T-helper 2 cell treated with Interferon-gamma antibody and Interleukin-4, amounts not matched to agents 5 μg/mL and 100 μg/mL, for 36 hours (primary cell): ENCODE measurements around the gene GLMP.

Experiments used
- DNase-seq: peaks from one replicate; pipeline ENCODE4 v3.0.0; 2021; ENCODE audit warnings: low spot score
- H3K27ac Mint-ChIP-seq: one replicate; pipeline ENCODE4 v1.8.0; 2021; ENCODE audit warnings: mild to moderate bottlenecking, mixed read lengths
- H3K27me3 Mint-ChIP-seq: one replicate; pipeline ENCODE4 v1.8.0; 2021; ENCODE audit warnings: low read depth, mixed read lengths
- H3K36me3 Mint-ChIP-seq: one replicate; pipeline ENCODE4 v1.8.0; 2021; ENCODE audit warnings: low read depth, mixed read lengths
- H3K4me1 Mint-ChIP-seq: one replicate; pipeline ENCODE4 v1.8.0; 2021; ENCODE audit warnings: low read depth, mixed read lengths
- H3K4me3 Mint-ChIP-seq: one replicate; pipeline ENCODE4 v1.8.0; 2022; ENCODE audit warnings: mild to moderate bottlenecking, moderate library complexity, mixed read lengths
- H3K9me3 Mint-ChIP-seq: one replicate; pipeline ENCODE4 v1.8.0; 2021; ENCODE audit warnings: mixed read lengths

Gene GLMP

DNA sequence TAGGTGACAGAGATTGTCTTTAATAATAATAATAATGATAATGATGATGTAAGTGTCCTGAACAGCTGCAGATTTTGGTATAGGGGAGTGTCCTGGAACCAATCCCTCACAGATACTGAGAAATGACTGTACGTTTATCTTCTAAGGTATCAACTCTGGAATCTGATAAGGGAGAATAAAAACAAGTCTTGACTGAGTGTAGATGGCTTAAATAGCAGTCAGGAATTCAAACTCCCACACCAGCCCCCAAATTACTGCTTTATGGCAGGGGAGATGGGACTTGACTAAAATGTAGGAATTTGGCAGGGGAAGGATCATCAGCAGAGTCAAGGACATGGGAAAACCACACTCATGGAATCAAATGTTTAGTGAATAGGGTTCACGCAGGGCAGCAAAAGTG, 9.7 kb upstream of the GLMP start:
- no peaks in the 10 kb centered on the region for H3K27me3 Mint-ChIP-seq
- no peak for DNase-seq
- no peaks in the 10 kb centered on the region for H3K9me3 Mint-ChIP-seq
- peak overlapping the region; percentile 20 for H3K27ac Mint-ChIP-seq
- H3K36me3 Mint-ChIP-seq: peaks cover 32% of the 10 kb centered on the region
- peaks cover 5% of the 10 kb centered on the region for H3K4me1 Mint-ChIP-seq
- no peak overlapping the region for H3K4me3 Mint-ChIP-seq

DNA sequence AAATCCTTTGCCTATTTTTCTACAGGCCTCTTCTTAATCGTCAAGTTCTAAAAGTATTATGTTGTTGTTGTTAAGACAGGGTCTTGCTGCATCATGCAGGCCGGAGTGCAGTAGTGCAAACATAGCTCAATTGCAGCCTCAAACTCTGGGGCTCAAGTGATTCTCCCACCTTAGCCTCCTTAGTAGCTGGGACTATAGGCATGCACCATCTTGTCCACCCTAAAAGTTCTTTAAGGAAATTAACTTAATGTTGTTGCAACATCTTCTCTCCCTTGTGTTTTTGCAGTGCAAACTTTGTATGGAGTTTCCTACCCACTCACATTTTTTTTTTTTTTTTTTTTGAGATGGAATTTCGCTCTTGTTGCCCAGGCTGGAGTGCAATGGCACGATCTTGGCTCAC, 7.8 kb upstream of the GLMP start:
- H3K4me3 Mint-ChIP-seq: no peak overlapping the region
- no peak overlapping the region for H3K27ac Mint-ChIP-seq
- H3K4me1 Mint-ChIP-seq: peaks cover 3% of the 10 kb centered on the region
- peaks cover 20% of the 10 kb centered on the region for H3K36me3 Mint-ChIP-seq
- no peaks in the 10 kb centered on the region for H3K27me3 Mint-ChIP-seq
- no peaks in the 10 kb centered on the region for H3K9me3 Mint-ChIP-seq
- DNase-seq: no peak

DNA sequence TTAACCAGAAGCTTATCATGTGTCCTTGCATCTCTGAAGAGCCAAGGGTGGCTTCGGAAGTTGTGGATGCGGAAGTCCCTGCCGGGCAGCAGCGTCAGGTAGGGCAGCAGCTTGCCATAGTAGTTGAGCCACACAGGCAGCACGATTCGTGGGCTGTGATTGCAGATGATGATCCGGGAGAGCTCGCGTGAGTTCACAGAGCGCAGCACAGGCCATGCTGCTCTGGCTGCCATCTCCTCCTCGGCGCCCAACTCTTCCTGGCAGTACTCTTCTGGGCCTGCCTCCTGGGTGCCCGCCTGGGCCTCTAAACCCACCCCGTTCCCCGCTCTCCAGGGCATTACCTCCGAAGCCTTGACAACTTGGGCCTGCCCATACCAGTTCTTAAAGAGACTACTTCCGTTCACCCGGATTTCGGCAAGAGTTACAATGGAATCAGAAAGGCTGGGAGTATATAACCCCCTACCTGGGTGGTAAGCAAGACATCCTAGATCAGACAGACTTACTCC, 3.4 kb upstream of the GLMP start, which contains the start of gene VHLL:
VHLL (minus strand) TSS at position 456 of the 506 bp plus-strand sequence; CDS start at position 338, 118 bp downstream.
- H3K27ac Mint-ChIP-seq: no peak within 1 kb of the TSS
- no peak for DNase-seq
- no peaks in the 10 kb centered on the region for H3K27me3 Mint-ChIP-seq
- no peaks in the 10 kb centered on the region for H3K9me3 Mint-ChIP-seq
- H3K36me3 Mint-ChIP-seq: peaks cover 4% of the 10 kb centered on the region
- H3K4me1 Mint-ChIP-seq: peaks cover 8% of the 10 kb centered on the region
- no peak within 1 kb of the TSS for H3K4me3 Mint-ChIP-seq

DNA sequence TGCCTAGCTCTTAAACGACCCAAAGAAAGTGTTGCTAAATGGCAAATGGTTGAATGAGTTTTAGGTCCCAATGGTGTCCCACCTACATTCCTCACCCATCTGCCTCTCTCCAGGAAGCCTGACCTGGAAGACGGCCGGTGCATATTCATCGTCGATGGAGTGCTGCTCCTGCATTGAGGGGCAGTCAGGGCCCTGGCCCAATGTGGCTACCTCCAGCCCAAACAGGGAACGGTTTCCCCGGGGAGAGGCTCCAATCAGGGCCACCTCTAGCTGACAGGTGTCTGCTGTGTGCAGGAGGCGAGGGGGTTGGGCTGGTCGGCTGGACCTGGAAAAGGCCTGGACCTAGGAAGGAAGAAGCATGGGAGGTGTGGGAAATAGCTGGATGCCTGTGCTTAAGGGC, 1.6 kb downstream of the GLMP start:
- no peaks in the 10 kb centered on the region for H3K27me3 Mint-ChIP-seq
- H3K9me3 Mint-ChIP-seq: no peaks in the 10 kb centered on the region
- peaks cover 9% of the 10 kb centered on the region for H3K4me1 Mint-ChIP-seq
- H3K36me3 Mint-ChIP-seq: no peaks in the 10 kb centered on the region
- H3K4me3 Mint-ChIP-seq: peak overlapping the region; percentile 26
- no peak overlapping the region for H3K27ac Mint-ChIP-seq
- no peak for DNase-seq

DNA sequence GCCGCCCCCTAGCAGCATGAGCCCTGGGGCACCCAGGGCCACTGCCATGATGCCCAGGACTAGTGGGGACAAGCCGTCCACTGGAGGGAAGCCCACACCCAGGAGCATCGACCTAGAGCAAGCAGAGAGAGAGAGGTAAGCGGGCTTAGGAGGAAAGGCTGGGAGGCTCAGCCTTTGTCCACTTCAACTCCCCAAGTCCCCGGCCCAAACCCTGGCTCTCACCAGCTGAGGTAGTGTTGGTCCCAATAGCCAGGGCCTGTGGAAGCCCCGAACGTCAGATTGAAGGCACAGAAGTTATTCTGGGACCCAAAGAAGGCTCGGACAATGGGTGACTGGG, 2.4 kb downstream of the GLMP start:
- Mint-ChIP-seq H3K27me3 (no peaks in the 10 kb centered on the region), H3K4me1 (peaks cover 9% of the 10 kb centered on the region), H3K4me3 (no peak overlapping the region), H3K27ac (no peak overlapping the region), H3K36me3 (peaks cover 3% of the 10 kb centered on the region), H3K9me3 (no peaks in the 10 kb centered on the region)
- no peak for DNase-seq

DNA sequence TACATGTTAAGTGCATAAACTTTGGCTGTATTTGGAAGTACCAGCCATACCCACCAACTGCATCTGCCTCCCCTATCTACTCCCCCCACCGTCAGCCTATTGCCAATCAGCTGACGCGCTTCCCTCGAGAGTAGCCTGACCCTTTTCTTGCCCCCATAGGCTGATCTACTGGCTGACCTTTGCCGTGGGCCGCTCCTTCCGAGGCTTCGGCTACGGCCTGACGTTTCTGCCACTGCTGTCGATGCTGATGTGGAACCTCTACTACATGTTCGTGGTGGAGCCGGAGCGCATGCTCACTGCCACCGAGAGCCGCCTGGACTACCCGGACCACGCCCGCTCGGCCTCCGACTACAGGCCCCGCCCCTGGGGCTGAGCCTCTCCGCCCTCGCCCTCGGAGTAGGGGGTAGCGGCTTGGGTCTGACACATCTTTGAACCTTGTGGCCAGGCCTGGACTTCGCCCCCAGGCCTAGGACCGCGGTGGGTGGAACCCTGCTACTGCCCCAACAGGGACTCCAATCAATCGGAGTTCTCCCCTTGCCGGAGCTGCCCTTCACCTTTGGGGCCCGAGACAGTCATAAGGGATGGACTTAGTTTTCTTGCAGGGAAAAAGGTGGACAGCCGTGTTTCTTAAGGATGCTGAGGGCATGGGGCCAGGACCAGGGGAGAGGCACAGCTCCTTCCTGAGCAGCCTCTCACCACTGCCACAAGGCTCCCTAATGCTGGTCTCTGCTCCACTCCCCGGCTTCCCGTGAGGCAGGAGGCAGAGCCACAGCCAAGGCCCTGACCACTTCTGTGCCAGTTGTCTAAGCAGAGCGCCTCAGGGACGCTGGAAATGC, 4.0 kb downstream of the GLMP start:
- peaks cover 3% of the 10 kb centered on the region for H3K36me3 Mint-ChIP-seq
- H3K27me3 Mint-ChIP-seq: no peaks in the 10 kb centered on the region
- no peaks in the 10 kb centered on the region for H3K9me3 Mint-ChIP-seq
- H3K4me1 Mint-ChIP-seq: peaks cover 9% of the 10 kb centered on the region
- DNase-seq: peak; percentile 20
- peak overlapping the region; percentile 48 for H3K27ac Mint-ChIP-seq
- H3K4me3 Mint-ChIP-seq: peak overlapping the region; percentile 68

DNA sequence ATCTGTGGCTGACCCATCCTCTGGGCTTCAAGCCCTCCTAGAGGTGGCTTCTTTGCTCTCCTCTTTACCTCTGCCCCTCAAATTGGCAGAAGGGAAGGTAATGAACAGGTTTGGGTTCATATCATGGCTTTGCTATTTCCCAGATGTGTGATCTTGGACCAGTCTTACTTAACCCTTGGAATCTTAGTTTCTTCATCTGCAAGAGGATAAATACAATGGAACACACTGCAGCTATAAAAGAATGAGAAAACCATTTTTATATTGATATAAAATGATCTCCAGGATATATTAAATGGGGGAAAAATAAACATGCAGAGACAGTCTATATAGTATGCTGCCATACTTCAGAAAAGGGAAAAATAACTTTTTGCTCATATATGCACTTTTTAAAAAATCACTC, 5.6 kb downstream of the GLMP start:
- no peak for DNase-seq
- H3K9me3 Mint-ChIP-seq: no peaks in the 10 kb centered on the region
- no peak overlapping the region for H3K27ac Mint-ChIP-seq
- H3K4me1 Mint-ChIP-seq: peaks cover 5% of the 10 kb centered on the region
- H3K27me3 Mint-ChIP-seq: no peaks in the 10 kb centered on the region
- H3K4me3 Mint-ChIP-seq: no peak overlapping the region
- peaks cover 4% of the 10 kb centered on the region for H3K36me3 Mint-ChIP-seq

DNA sequence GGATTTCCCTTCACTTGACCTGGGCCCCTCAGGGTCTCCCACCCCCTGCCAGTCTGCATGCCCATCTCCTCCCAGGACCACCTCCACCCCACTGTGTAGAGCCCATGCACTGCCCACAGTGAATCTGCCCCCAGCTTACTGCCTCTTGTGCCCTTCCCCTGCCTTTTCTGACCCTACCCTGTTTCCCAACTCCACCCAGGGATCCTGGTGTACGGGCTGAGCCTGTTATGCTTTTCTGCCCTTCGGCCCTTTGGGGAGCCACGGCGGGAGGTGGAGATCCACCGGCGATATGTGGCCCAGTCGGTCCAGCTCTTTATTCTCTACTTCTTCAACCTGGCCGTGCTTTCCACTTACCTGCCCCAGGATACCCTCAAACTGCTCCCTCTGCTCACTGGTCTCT, 9.4 kb downstream of the GLMP start:
- Mint-ChIP-seq H3K4me3 (no peak overlapping the region), H3K9me3 (no peaks in the 10 kb centered on the region), H3K27me3 (no peaks in the 10 kb centered on the region), H3K36me3 (peaks cover 10% of the 10 kb centered on the region), H3K4me1 (peaks cover 17% of the 10 kb centered on the region), H3K27ac (no peak overlapping the region)
- DNase-seq: no peak

DNA sequence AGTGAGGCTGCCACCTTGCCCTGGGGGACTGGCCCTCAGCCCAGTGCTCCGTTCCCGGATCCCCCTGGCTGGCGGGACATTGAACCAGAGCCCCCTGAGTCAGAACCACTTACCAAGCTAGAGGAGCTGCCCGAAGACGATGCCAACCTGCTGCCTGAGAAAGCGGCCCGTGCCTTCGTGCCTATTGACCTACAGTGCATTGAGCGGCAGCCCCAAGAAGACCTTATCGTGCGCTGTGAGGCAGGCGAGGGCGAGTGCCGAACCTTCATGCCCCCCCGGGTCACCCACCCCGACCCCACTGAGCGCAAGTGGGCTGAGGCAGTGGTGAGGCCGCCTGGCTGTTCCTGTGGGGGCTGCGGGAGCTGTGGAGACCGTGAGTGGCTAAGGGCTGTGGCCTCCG, 10.0 kb downstream of the GLMP start:
- no peak for DNase-seq
- Mint-ChIP-seq H3K9me3 (no peaks in the 10 kb centered on the region), H3K4me3 (no peak overlapping the region), H3K36me3 (peaks cover 10% of the 10 kb centered on the region), H3K4me1 (peaks cover 23% of the 10 kb centered on the region), H3K27ac (no peak overlapping the region), H3K27me3 (no peaks in the 10 kb centered on the region)

DNA sequence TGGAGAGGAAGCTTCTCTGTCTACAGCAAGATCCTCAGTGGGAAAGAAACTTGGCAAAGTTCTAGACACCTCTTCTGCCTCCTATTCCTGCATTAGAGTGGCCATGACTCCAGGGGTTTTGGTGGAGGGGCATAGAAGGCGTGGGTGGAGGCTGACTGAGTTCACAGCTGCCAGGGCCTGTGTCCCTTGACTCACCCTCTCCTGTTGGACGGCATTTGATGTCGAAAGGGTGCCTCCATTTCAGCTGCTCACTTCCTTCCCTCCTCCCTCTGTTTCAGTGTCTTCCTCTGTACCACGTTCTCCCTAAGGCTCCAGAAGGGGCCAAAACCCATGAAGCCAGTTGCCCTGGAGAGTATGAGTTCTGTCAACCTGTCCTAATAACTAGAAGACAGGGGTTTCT, 10.7 kb downstream of the GLMP start:
- no peak overlapping the region for H3K27ac Mint-ChIP-seq
- H3K4me3 Mint-ChIP-seq: no peak overlapping the region
- peaks cover 10% of the 10 kb centered on the region for H3K36me3 Mint-ChIP-seq
- no peak for DNase-seq
- H3K4me1 Mint-ChIP-seq: peaks cover 27% of the 10 kb centered on the region
- H3K9me3 Mint-ChIP-seq: no peaks in the 10 kb centered on the region
- H3K27me3 Mint-ChIP-seq: no peaks in the 10 kb centered on the region

DNA sequence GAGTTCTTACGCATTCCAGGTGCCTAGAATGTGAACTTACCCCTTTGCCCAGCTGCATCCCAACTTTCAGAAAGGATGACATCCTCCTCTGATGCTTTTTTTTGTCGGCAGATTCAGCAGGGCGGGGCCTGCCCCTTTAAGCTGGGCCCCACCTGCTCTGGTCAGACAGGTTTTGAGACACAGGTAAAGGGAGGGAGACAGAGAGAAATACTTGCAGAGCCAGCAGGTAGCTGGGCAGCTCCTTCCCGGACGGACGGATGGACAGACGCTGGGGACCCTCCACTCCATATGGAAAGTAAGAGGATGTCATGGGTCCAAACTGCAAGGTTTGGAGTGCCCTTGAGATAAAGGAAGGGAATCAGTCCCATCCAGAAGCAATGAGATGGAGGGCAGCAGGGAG, 11.4 kb downstream of the GLMP start, which contains the start of gene TMEM79:
TMEM79 (plus strand) TSS at position 214 of the 400 bp plus-strand sequence. CDS start 902 bp downstream, outside the sequence.
- H3K4me3 Mint-ChIP-seq: peak within 1 kb of the TSS; percentile 91
- peaks cover 29% of the 10 kb centered on the region for H3K4me1 Mint-ChIP-seq
- DNase-seq: no peak
- peaks cover 10% of the 10 kb centered on the region for H3K36me3 Mint-ChIP-seq
- H3K9me3 Mint-ChIP-seq: no peaks in the 10 kb centered on the region
- peak within 1 kb of the TSS; percentile 92 for H3K27ac Mint-ChIP-seq
- no peaks in the 10 kb centered on the region for H3K27me3 Mint-ChIP-seq

DNA sequence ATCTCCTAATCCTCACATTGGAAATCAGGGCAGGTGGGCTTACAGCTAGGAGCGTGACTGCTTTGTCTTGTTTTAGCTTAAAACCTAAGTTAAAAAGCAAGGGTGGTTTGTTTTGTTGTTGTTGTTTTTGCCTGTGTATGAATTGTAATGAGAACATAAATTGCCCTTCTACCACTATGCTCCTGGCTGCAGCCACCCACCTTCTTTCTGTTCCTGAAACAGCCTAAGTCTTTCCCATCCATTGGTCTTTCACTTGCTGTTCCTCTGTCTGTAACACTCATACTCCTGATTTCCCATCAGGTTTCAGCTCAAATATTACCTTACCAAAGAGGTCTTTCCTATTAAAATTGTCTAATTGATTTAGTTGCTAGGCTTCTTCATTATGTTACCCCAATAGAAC, 12.0 kb downstream of the GLMP start:
- Mint-ChIP-seq H3K4me1 (peaks cover 29% of the 10 kb centered on the region), H3K9me3 (no peaks in the 10 kb centered on the region), H3K4me3 (peak overlapping the region; percentile 91), H3K36me3 (peaks cover 9% of the 10 kb centered on the region), H3K27me3 (no peaks in the 10 kb centered on the region), H3K27ac (peak overlapping the region; percentile 92)
- no peak for DNase-seq

DNA sequence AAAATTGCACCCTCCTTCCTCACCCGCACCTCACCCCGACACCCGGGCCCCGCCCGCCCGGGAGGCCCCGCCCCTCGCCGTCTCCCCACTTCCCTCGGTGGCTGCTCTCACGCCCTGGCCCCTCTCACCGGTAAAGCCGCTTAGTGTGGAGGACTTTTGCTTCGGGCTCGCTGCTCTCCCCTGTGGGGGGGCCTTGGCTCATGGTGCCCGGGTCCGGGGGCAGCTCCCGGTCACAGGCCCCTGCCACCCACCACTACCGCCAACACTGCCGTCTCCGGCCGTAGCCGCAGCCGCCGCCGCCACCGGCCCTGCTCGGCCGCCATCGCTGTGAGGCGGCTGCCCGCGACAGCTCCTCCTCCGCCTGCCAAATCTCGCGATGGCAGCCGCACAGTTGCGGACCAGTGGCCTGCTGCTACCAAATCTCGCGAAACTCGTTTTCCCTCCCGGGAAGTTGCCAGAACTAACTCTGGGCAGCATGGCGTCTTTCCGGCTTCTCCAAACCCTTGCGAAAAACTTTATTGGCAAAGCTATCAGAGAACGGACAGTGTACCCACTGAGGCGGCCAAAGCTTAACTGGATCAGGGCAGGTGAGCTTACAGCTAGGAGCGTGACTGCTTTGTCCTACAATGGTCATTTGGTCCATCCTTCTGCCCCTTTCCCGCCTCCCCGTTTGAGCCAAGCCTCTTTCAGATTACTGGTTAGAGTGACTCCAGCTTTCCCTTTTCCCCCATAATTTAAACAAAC, 12.8 kb downstream of the GLMP start, which contains the start of gene SMG5:
SMG5 (minus strand) TSS at position 347 of the 744 bp plus-strand sequence; CDS start at position 202, 145 bp downstream.
- peaks cover 30% of the 10 kb centered on the region for H3K4me1 Mint-ChIP-seq
- no peaks in the 10 kb centered on the region for H3K9me3 Mint-ChIP-seq
- peak; percentile 96 for DNase-seq
- peak within 1 kb of the TSS; percentile 91 for H3K4me3 Mint-ChIP-seq
- H3K27me3 Mint-ChIP-seq: no peaks in the 10 kb centered on the region
- H3K27ac Mint-ChIP-seq: peak within 1 kb of the TSS; percentile 92
- H3K36me3 Mint-ChIP-seq: peaks cover 18% of the 10 kb centered on the region
